SH-SY5Y (cell line): ENCODE measurements around the gene KCNIP4.

Source experiments
- GATA2 ChIP-seq: IDR thresholded peaks from 2 replicates; pipeline ENCODE4 v1.6.1; 2011; ENCODE audit warnings: mild to moderate bottlenecking, low read depth, low read length
- GATA3 ChIP-seq: IDR thresholded peaks from 2 replicates; pipeline ENCODE4 v1.6.1; 2011; ENCODE audit warnings: low read depth, mild to moderate bottlenecking, low read length, moderate library complexity

The KCNIP4 gene

DNA sequence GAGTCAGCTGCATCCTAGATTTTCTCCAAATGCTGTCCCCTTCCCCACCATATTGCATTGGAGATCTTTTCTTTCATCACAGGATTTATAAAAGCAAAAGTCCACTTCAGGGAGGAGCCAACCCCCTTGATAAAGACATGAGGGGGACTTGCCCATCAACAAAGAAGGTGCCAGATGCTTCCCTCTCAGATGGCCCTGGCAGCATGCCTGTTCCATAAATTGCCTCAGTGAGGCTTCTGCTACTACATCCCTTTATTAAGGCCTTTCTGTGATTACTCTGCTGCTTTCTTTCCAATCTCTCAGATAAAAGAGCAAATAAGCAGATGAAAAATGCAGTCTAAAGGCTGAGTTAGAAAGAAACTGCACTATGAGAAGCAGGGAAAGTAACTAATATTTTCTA is 736.7 kb downstream of the KCNIP4 start:
- TF ChIP-seq GATA3 (no peak), GATA2 (no peak)

DNA sequence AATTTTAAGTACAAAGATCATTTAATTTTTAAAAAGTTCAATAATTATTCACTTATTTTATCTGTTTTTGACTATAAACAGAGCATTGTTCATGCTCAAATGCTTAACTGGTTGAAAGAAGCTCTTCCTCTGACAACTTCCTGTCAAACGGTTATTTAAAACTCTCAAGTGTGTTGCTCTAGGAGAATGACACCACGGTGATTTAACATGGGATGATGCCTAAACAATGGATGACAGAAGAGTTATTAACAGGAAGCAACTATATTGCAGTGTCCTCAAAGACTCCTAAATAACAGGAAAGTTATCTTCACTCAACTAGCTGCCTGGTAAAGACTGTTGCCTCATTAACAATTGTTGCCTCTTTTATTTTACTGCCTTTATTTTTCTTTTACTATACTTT is 738.7 kb downstream of the KCNIP4 start:
- no peak for TF ChIP-seq GATA3
- no peak for TF ChIP-seq GATA2

DNA sequence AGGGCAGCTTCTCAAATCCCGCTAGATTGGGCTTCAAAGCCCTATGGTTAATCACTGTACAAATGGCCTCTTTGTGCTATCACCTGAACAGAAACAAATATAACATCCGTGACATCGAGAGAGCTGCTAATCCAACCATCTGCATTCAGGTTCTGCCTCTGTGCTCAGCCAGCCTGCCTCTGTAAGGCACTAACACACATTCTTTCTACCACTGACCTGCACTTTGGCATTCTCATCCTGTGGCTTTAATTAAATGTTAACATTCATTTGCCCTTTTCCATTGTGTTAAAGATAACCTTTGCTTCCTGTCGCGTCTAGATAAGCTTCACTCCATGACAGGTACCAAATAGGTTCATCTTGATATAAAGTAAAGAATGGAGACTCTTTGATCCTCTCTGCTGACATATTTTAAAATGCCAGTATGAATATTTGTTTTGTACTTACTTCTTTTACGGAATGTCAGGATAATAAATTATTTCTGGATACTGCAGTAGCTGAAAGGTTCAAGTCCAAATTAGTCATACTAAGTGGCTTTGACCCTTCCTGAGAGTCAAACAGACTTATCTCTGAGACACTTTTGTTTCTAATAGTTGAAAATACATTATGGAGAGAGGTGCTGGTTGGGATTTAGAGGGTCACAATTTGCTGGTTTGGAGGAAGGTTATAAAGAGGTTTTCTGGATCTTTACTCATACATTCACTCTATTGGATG is 742.6 kb downstream of the KCNIP4 start:
- TF ChIP-seq GATA3, result no peak
- TF ChIP-seq GATA2, result no peak

DNA sequence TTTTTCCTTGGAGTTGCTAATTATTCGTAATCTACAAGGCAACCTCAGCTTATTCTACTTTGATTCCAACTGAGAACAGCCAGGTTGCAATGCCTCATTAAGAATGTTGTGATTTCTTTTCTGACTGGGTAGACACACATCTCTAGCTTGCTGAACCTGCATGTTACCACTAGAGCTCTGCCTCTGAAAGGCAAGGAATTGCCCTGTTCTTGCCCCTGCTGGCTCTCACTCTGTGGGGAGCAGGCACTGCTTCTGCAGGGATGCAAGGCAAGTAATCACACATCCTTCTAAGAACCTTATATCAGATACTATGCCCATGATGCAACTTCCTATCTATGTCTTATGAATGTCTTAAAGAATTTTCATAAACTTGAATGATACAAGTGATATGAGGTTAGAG is 745.2 kb downstream of the KCNIP4 start:
- TF ChIP-seq GATA2 (no peak), GATA3 (no peak)

DNA sequence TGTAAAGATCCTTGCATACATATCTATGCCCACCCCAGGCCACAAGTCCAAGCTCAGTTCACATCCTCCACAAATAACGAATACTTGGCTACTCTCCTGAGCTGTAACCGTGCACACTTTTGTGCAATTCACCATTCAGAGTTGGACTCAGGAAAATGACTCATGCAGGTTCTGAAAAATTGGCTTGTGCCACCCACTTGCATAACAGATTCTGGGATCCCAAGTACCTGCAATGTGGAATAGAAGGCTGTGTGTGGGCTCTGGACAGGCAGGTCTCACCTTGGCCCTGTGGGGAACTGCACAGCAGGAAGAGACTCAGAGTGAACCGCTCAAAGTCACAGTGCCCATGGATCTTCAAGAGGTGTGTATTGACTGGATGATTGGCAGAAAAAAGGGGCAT is 745.6 kb downstream of the KCNIP4 start:
- no peak for TF ChIP-seq GATA3

DNA sequence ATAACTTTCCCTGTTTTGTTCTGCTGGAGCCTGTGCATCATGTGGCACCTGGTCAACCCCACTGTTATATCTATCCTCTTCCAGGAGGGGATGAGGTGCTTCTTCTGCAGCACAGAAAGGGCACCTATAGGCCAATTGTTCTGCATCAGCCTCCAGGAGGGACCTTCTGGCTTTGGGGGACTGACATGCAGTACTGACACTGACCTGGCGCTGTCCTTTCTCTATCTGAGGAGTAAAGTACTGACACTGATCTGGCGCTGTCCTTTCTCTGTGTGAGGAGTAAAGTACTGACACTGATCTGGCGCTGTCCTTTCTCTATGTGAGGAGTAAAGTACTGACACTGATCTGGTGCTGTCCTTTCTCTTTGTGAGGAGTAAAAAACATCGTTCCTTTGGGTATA is 749.9 kb downstream of the KCNIP4 start:
- no peak for TF ChIP-seq GATA3
- TF ChIP-seq GATA2, result no peak

DNA sequence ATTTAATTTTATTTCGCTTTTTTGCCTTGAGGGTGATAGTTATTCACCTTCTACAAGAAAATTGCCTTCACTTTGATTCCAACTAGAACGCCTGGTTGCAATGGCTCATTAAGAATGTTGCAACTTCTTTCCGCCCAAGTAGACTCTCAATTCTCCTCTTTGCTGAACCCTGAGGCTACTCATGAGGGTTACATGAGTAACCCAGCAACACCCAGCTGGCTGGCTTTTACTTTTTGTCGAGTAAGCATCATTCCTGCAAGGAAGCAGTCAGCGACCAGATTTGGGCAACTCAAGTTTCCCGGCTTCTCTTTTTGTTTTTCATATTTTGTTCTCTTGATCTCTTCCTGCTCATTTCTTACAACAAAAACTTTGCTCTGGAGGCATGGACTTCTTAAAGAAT is 752.9 kb downstream of the KCNIP4 start:
- TF ChIP-seq GATA3, result no peak
- no peak for TF ChIP-seq GATA2

DNA sequence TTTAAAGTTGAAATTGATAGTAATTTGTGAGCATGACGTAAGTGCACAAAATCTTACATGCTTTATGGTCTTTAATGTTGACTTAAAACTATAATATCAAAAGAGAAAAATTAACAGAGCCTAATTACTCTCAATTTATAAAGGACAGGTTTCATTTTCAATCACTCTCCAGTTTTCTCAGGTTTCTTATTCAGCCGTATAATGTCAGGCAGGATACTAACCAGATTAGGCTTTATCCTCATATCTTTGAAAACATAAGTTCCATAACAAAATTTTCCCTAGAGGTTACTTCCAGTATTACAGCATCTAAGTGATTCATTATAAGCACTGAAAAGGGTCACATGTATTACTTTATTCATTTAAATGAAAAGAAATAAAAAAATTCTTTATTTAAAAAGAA is 756.2 kb downstream of the KCNIP4 start:
- no peak for TF ChIP-seq GATA3
- no peak for TF ChIP-seq GATA2

DNA sequence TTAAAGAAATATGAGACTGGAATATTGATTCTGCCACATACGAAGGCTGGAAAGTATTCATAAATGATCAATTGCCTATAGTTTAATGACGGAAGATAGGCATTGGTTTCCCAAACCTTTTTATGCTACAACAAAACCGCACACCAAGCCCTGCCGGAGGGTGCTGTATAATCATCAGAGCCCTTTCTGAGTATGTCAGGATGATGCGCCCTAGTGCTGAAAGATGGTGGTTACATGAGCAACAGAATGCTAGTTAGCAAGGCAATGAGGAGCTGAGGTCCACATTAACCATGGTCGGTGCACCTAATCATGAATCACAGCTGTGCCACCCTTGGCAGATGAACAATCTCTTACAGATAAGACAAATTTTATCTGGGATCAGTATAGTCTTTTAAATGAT is 757.3 kb downstream of the KCNIP4 start:
- no peak for TF ChIP-seq GATA2
- TF ChIP-seq GATA3, result no peak

DNA sequence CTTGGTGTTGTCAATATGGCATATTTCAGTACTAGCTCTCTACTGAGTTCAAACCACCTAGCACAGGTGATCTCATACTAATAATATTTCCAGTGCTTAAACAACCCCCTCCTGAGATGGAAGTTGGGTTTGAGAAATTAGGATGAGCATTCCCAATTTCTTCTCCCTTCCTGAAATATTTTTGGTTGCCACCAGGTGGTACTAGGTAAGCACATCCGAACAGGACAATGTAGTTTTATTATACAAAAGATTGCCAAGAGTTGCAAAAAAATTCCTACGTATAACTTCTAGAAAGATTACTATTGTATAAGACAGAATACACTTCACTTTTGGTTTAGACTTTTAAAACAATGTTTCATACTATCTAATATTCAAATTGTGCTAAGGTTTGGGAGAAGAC is 763.8 kb downstream of the KCNIP4 start:
- TF ChIP-seq GATA3 (no peak), GATA2 (no peak)

DNA sequence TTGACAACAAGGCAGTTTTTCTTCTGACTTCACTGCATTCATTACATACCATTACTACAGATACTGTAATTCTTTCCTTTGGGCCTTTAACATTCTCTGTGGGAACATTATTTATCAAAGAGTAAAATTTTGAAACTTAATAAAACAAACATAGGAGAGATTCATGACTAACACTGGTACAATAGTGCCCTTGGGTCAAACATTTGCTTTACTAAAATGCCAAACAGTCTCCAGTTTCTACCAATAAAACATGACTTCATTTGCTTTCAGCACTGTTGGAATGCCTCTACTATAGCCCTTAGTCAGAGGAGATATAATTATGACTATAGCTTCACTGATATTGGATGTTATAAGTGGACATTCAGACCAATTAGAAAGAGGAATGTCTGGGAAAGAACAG is 766.9 kb downstream of the KCNIP4 start:
- no peak for TF ChIP-seq GATA3
- TF ChIP-seq GATA2, result no peak

DNA sequence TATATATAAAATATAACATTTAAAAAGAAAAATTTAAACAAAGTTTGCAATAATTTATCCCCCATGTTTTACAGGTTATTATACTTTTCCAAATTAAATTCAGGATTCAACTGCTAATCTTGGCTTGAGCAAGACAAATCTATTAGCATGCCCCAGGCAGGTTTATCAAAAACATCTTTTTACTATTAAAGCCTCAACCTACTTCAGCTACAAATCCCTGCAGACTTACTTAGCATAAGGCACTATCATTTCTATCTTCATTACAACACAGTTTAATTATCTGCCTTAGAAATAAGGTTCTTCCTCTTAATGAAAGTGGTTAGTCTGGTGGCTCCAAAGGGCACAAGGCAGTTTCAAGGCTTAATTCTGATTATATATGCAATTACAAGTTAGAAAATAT is 770.7 kb downstream of the KCNIP4 start:
- no peak for TF ChIP-seq GATA3
- no peak for TF ChIP-seq GATA2

DNA sequence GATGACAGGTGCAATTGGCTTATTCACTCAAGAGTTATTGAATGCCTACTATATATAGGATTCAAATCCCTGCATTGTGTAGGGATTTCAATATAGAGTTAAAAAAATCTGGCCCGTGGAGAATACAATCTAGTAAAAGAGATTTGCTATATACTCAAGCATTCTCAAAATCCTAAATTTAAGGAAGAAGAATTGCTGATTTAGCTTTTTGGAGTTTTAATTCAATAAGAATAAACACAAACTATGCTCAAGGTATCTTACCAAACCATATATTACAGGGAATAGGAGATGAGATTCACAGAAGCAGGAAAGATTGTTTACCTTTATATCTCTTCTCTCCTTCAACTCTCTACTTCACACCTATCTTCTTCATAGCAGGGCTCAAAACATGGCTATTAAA is 771.5 kb downstream of the KCNIP4 start:
- TF ChIP-seq GATA2, result no peak

DNA sequence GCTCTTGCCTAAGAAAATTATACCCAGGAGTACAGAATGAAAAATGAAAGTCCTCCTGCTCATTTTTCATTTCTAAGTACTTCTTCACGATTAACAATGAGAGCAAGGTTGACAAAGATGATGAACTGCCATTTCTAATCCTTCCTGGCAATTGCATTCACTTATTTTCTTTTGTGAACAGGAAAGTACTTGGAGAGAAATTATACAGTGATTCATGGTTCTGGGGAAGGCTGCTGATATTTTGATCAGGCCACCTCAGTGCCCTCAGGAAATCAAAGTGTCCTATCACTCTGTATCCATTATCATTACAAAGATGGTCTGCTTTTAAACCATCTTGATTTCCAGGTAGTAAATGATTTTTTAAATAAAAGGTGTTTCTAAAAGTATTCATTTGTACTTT is 780.9 kb downstream of the KCNIP4 start:
- TF ChIP-seq GATA3 (no peak), GATA2 (no peak)

DNA sequence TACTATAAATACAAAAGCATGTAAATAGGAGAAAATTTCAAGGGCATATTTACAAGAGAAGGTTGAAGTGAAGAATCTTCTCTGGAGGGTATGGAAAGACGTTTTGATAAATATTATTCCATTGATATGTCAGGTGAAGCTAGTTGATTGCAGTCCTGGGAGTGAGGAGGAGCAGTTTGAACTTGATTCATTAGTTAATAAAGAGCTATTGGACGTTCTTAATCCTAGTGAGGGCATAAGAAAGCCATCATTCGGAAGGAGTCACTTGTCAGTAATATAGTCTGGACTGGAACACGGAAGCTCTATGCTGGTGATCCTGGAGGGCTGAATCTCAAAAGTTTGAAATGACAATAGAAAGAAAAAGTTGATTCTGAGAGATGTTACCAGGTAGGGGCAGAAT is 793.2 kb downstream of the KCNIP4 start:
- TF ChIP-seq GATA3 (no peak), GATA2 (no peak)

DNA sequence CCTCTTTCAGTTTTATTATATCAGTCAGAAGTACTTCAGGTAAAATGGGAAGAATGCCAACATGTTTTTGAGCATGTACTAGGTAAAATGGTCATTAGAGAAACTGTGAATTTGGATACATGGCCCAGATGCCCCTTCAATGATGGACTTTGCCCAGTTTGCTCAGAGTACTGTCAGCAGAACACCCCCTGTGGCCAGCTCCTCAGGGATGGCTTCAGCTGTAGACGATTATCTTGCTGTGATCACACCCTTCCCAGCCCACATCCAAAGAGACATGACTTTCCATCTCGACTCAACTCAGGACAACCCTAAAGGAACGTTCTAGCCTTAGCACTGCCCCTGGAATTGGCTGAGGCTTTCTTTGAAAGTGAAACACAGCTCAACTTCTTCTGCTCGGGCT is 809.2 kb downstream of the KCNIP4 start:
- TF ChIP-seq GATA2 (no peak), GATA3 (no peak)
